T-cell (primary cell): Measurements from ENCODE around the gene TRIM41. TPM values are rescaled to one million over a fixed set of nuclear protein-coding genes. Genes with fewer than 3 reads are reported as not detected.

Experiments used
- ATAC-seq, 4 experiments: fragments of 200-7000 bp in 3 of 4; fragments of 150-1000 bp in 1 of 4; cut with Tn5 transposase; replicated peaks in 1 of 4; 1 replicate in 3 of 4; 2 replicates in 1 of 4; pipeline ENCODE4 v1.10.0; 2021; ENCODE audit warnings: moderate library complexity in 3 of 4, mild to moderate bottlenecking in 2 of 4, moderate number of reproducible peaks in 1 of 4
- CTCF ChIA-PET, 2 donors: fragments of 300-600 bp; sonication (Branson Sonifier 250); formaldehyde crosslinking; loops; one replicate each; lab custom pipeline; 2022; ENCODE audit warnings: antibody characterized with exemption in 2 of 2; lab: Charles Lee
- POLR2A ChIA-PET, 2 donors: fragments of 300-600 bp; sonication (Branson Sonifier 250); formaldehyde crosslinking; loops; one replicate each; lab custom pipeline; 2022; ENCODE audit warnings: antibody characterized with exemption in 2 of 2; lab: Charles Lee
- DNase-seq, 35 experiments: peaks; one replicate each; pipeline versions ENCODE4 v3.0.0 to v3.0.0-alpha.2; 2013 to 2023
- H3K27ac ChIP-seq: one replicate; pipeline ENCODE4 v1.5.1; 2013; ENCODE audit warnings: low read length
- H3K27me3 ChIP-seq, 2 experiments: replicated peaks in 1 of 2; 1 replicate in 1 of 2; 2 replicates in 1 of 2; pipeline versions ENCODE4 v1.6.1 to v1.7.0; 2013; ENCODE audit warnings: low read length in 1 of 2, mixed read lengths in 1 of 2; ENCODE audit not compliant: control insufficient read depth in 2 of 2, insufficient read depth in 2 of 2; ENCODE audit errors: extremely low read depth in 1 of 2
- H3K36me3 ChIP-seq, 2 donors: 1 replicate in 1 of 2; 2 replicates in 1 of 2; pipeline versions ENCODE4 v1.6.1 to v1.7.0; 2013; ENCODE audit warnings: low read length in 1 of 2; ENCODE audit not compliant: control insufficient read depth in 2 of 2, insufficient read depth in 1 of 2; ENCODE audit errors: extremely low read depth in 1 of 2
- H3K4me1 ChIP-seq, 2 experiments: 1 replicate in 1 of 2; 2 replicates in 1 of 2; pipeline versions ENCODE4 v1.6.1 to v1.7.0; 2013; ENCODE audit warnings: low read length in 2 of 2, mixed read lengths in 1 of 2; ENCODE audit not compliant: insufficient read depth in 2 of 2, control insufficient read depth in 1 of 2; ENCODE audit errors: extremely low read depth in 1 of 2
- H3K4me3 ChIP-seq, 2 donors: 1 replicate in 1 of 2; 2 replicates in 1 of 2; pipeline versions ENCODE4 v1.5.1 to v1.7.0; 2013; ENCODE audit warnings: mild to moderate bottlenecking in 2 of 2, low read length in 1 of 2, moderate library complexity in 1 of 2; ENCODE audit not compliant: control insufficient read depth in 1 of 2; ENCODE audit errors: extremely low read depth in 1 of 2
- H3K9me3 ChIP-seq: 2 replicates; pipeline ENCODE4 v1.7.0; 2013
- H3K27ac Mint-ChIP-seq, 2 donors: one replicate each; pipeline ENCODE4 v1.8.0; 2020 to 2021; ENCODE audit warnings: mild to moderate bottlenecking in 2 of 2, mixed read lengths in 2 of 2
- H3K27me3 Mint-ChIP-seq, 2 donors: one replicate each; pipeline ENCODE4 v1.8.0; 2021 to 2022; ENCODE audit warnings: mixed read lengths in 2 of 2
- H3K36me3 Mint-ChIP-seq: one replicate; pipeline ENCODE4 v1.8.0; 2021; ENCODE audit warnings: mixed read lengths
- H3K4me1 Mint-ChIP-seq, 3 donors: one replicate each; pipeline ENCODE4 v1.8.0; 2020 to 2022; ENCODE audit warnings: mixed read lengths in 3 of 3, mild to moderate bottlenecking in 1 of 3
- H3K4me3 Mint-ChIP-seq, 3 donors: one replicate each; pipeline ENCODE4 v1.8.0; 2020 to 2022; ENCODE audit warnings: mild to moderate bottlenecking in 3 of 3, mixed read lengths in 3 of 3, moderate library complexity in 3 of 3
- H3K9me3 Mint-ChIP-seq, 3 donors: one replicate each; pipeline ENCODE4 v1.8.0; 2020 to 2022; ENCODE audit warnings: mixed read lengths in 3 of 3
- WGBS: methylation state at CpG from one replicate; pipeline ENCODE4 v1.1.5; 2013; ENCODE audit warnings: missing lambda C conversion rate; ENCODE audit not compliant: insufficient coverage; 5-methylcytosine and 5-hydroxymethylcytosine counted together
- total RNA-seq, 35 experiments: library from RNA in 6 of 35; stranded (reverse) in 6 of 35; fragments of 120-200 nt in 1 of 35; gene quantifications; one replicate each; pipeline versions ENCODE4 v1.2.1 to v1.2.4 and lab custom pipeline; 2013 to 2026

Gene TRIM41
- total RNA-seq, 5 donors from 2014 or later (not counting 1 experiment from before 2014, with no cell fraction given): 32.2 to 46.2 (median 36.7) TPM

- no peaks in the 10 kb centered on the region for H3K9me3 ChIP-seq
- Mint-ChIP-seq H3K36me3 (peaks cover 52% of the 10 kb centered on the region), H3K27me3 (no peaks in the 10 kb centered on the region), H3K4me3 (no peak overlapping the region), H3K27ac (peak overlapping the region in 1 of 2 donors; percentile 39), H3K4me1 (peaks cover 11 to 23% (median 21%) of the 10 kb centered on the region in 3 donors), H3K9me3 (peaks cover 0 to 2% (median 0%) of the 10 kb centered on the region in 3 donors)
- ChIA-PET POLR2A (no interaction called here), CTCF (interaction anchor here in 1 of 2 donors (1.5 kb wide), 1 partner anchor 27 kb away, joined by 3 read pairs; no protein-coding TSS in a partner anchor)
- H3K4me1 ChIP-seq: peaks cover 0 to 15% of the 10 kb centered on the region in 2 experiments
- no peak overlapping the region for H3K27ac ChIP-seq
- H3K4me3 ChIP-seq: no peak overlapping the region
- WGBS: 85% methylated on average over 4 of the region's 5 CpGs
- ATAC-seq (no peak), DNase-seq (no peak)
- no peaks in the 10 kb centered on the region for H3K27me3 ChIP-seq
- peaks cover 23 to 97% of the 10 kb centered on the region in 2 donors for H3K36me3 ChIP-seq
Observed at GRCh38 chr5:181235323-181235688, 12.2 kb downstream of the TRIM41 start.

GRCh38 chr5:181235689-181236366 lies 12.7 kb downstream of the TRIM41 start:
- CTCF ChIA-PET: interaction anchor here in 1 of 2 donors (1.5 kb wide), 1 partner anchor 28 kb away, joined by 3 read pairs; no protein-coding TSS in a partner anchor
- ATAC-seq: no peak

GRCh38 chr5:181236471-181236870 lies 13.4 kb downstream of the TRIM41 start:
- WGBS: no CpG with 5 or more reads among the region's 6 CpGs
- ATAC-seq: no peak

More at GRCh38 chr5:181235689-181236366, 12.7 kb downstream of the TRIM41 start:
- H3K4me3 ChIP-seq: no peak overlapping the region
- Mint-ChIP-seq H3K4me1 (peaks cover 11 to 25% (median 17%) of the 10 kb centered on the region in 3 donors), H3K9me3 (peaks cover 0 to 2% (median 0%) of the 10 kb centered on the region in 3 donors), H3K27me3 (no peaks in the 10 kb centered on the region), H3K4me3 (no peak overlapping the region), H3K27ac (no peak overlapping the region), H3K36me3 (peaks cover 52% of the 10 kb centered on the region)
- 100% methylated on average over 1 of the region's 5 CpGs for whole genome bisulfite sequencing
- H3K4me1 ChIP-seq: peaks cover 0 to 17% of the 10 kb centered on the region in 2 experiments
- DNase-seq: no peak
- H3K9me3 ChIP-seq: no peaks in the 10 kb centered on the region
- peaks cover 22 to 98% of the 10 kb centered on the region in 2 donors for H3K36me3 ChIP-seq
- POLR2A ChIA-PET: no interaction called here
- H3K27me3 ChIP-seq: no peaks in the 10 kb centered on the region
- H3K27ac ChIP-seq: no peak overlapping the region

GRCh38 chr5:181236954-181237641 lies 14.0 kb downstream of the TRIM41 start:
- ATAC-seq (no peak), DNase-seq (no peak)
- H3K27ac ChIP-seq: no peak overlapping the region
- no peaks in the 10 kb centered on the region for H3K27me3 Mint-ChIP-seq
- H3K27me3 ChIP-seq: no peaks in the 10 kb centered on the region
- no peak overlapping the region for H3K4me3 Mint-ChIP-seq
- H3K9me3 Mint-ChIP-seq: peaks cover 0 to 2% (median 0%) of the 10 kb centered on the region in 3 donors
- H3K4me1 Mint-ChIP-seq: peaks cover 23 to 38% (median 30%) of the 10 kb centered on the region in 3 donors
- H3K36me3 Mint-ChIP-seq: peaks cover 56% of the 10 kb centered on the region
- H3K9me3 ChIP-seq: no peaks in the 10 kb centered on the region
- ChIA-PET POLR2A (no interaction called here), CTCF (no interaction called here)
- H3K27ac Mint-ChIP-seq: no peak overlapping the region
- no peak overlapping the region for H3K4me3 ChIP-seq
- H3K36me3 ChIP-seq: peaks cover 23 to 98% of the 10 kb centered on the region in 2 donors
- WGBS: 94% methylated on average over 5 of the region's 10 CpGs
- H3K4me1 ChIP-seq: peaks cover 8 to 29% of the 10 kb centered on the region in 2 experiments

More at GRCh38 chr5:181236471-181236870, 13.4 kb downstream of the TRIM41 start:
- Histone ChIP-seq H3K4me3 (no peak overlapping the region), H3K27ac (no peak overlapping the region), H3K27me3 (no peaks in the 10 kb centered on the region), H3K9me3 (no peaks in the 10 kb centered on the region), H3K4me1 (peaks cover 1 to 22% of the 10 kb centered on the region in 2 experiments), H3K36me3 (peaks cover 23 to 98% of the 10 kb centered on the region in 2 donors)
- peaks cover 53% of the 10 kb centered on the region for H3K36me3 Mint-ChIP-seq
- DNase-seq: no peak
- H3K4me1 Mint-ChIP-seq: peaks cover 17 to 31% (median 23%) of the 10 kb centered on the region in 3 donors
- peaks cover 0 to 2% (median 0%) of the 10 kb centered on the region in 3 donors for H3K9me3 Mint-ChIP-seq
- H3K4me3 Mint-ChIP-seq: no peak overlapping the region
- no peak overlapping the region for H3K27ac Mint-ChIP-seq
- POLR2A ChIA-PET: no interaction called here
- no peaks in the 10 kb centered on the region for H3K27me3 Mint-ChIP-seq
- CTCF ChIA-PET: no interaction called here

- CTCF ChIA-PET: interaction anchor here in 1 of 2 donors (0.5 kb wide), 1 partner anchor 30 kb away, joined by 5 read pairs; no protein-coding TSS in a partner anchor
Observed at GRCh38 chr5:181237729-181238385, 14.8 kb downstream of the TRIM41 start.

More at GRCh38 chr5:181237729-181238385, 14.8 kb downstream of the TRIM41 start:
- Mint-ChIP-seq H3K27me3 (no peaks in the 10 kb centered on the region), H3K4me3 (no peak overlapping the region), H3K4me1 (peaks cover 31 to 44% (median 37%) of the 10 kb centered on the region in 3 donors), H3K36me3 (peaks cover 60% of the 10 kb centered on the region), H3K27ac (peak overlapping the region; percentile 52 to 69), H3K9me3 (peaks cover 0 to 2% (median 0%) of the 10 kb centered on the region in 3 donors)
- Histone ChIP-seq H3K27ac (no peak overlapping the region), H3K9me3 (no peaks in the 10 kb centered on the region), H3K4me1 (peaks cover 9 to 36% of the 10 kb centered on the region in 2 experiments), H3K27me3 (no peaks in the 10 kb centered on the region), H3K4me3 (no peak overlapping the region), H3K36me3 (peaks cover 23 to 98% of the 10 kb centered on the region in 2 donors)
- DNase-seq (no peak), ATAC-seq (no peak)
- POLR2A ChIA-PET: interaction anchor here in 1 of 2 donors (0.5 to 0.7 kb wide), 2 partner anchors 14 to 15 kb away, joined by 3 read pairs; partner anchors contain the start of gene TRIM41
- WGBS: 95% methylated on average over 4 of the region's 5 CpGs
